HG02798 (cell line): ENCODE results near the gene TAF11L13.
"Not testable (repeated sequence)": the region's sequence is repeated elsewhere in the genome, so short reads cannot be mapped to it uniquely, and the experiment has no call there.

Experiments
- ATAC-seq: cut with Tn5 transposase; IDR thresholded peaks from one replicate; pipeline ENCODE4 v1.9.1; 2021; ENCODE audit warnings: mild to moderate bottlenecking; ENCODE audit not compliant: unreplicated experiment, poor library complexity

Gene TAF11L13

DNA sequence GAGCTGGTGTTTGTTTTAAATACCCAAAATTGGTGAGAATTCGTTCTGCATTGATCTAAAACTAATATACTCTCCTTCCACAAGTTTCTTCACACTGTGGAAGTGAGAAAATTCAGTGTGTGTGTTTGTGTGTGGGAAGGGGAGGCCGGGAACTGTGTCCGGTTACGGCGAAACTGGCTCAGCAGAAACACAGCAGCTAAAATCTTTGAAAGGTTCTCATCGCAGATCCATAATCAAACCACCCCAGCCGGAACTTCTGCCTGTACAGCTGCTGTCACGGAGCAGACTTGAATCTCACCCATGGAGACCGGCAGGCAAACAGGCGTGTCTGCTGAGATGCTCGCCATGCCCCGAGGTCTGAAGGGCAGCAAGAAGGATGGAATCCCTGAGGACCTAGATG is at the start of gene TAF11L13:
Gene TAF11L13, plus strand, starts transcription at position 301 of the 400 bp plus-strand sequence.
- ATAC-seq = not testable (repeated sequence)

DNA sequence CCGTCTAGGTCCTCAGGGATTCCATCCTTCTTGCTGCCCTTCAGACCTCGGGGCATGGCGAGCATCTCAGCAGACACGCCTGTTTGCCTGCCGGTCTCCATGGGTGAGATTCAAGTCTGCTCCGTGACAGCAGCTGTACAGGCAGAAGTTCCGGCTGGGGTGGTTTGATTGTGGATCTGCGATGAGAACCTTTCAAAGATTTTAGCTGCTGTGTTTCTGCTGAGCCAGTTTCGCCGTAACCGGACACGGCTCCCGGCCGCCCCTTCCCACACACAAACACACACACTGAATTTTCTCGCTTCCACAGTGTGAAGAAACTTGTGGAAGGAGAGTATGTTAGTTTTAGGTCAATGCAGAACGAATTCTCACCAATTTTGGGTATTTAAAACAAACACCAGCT is 46.2 kb upstream of the TAF11L13 start, which contains the start of gene TAF11L7:
Gene TAF11L7, minus strand, starts transcription at position 101 of the 400 bp plus-strand sequence.
- ATAC-seq = not testable (repeated sequence)

DNA sequence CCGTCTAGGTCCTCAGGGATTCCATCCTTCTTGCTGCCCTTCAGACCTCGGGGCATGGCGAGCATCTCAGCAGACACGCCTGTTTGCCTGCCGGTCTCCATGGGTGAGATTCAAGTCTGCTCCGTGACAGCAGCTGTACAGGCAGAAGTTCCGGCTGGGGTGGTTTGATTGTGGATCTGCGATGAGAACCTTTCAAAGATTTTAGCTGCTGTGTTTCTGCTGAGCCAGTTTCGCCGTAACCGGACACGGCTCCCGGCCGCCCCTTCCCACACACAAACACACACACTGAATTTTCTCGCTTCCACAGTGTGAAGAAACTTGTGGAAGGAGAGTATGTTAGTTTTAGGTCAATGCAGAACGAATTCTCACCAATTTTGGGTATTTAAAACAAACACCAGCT is 41.0 kb upstream of the TAF11L13 start, which contains the start of gene TAF11L8:
Gene TAF11L8, minus strand, starts transcription at position 101 of the 400 bp plus-strand sequence.
- ATAC-seq = not testable (repeated sequence)

DNA sequence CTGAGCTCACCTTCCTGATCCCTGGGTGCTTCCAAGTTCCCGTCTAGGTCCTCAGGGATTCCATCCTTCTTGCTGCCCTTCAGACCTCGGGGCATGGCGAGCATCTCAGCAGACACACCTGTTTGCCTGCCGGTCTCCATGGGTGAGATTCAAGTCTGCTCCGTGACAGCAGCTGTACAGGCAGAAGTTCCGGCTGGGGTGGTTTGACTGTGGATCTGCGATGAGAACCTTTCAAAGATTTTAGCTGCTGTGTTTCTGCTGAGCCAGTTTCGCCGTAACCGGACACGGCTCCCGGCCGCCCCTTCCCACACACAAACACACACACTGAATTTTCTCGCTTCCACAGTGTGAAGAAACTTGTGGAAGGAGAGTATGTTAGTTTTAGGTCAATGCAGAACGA is 37.6 kb upstream of the TAF11L13 start, which contains the start of gene TAF11L9:
Gene TAF11L9, minus strand, starts transcription at position 140 of the 400 bp plus-strand sequence.
- not testable (repeated sequence) for ATAC-seq

DNA sequence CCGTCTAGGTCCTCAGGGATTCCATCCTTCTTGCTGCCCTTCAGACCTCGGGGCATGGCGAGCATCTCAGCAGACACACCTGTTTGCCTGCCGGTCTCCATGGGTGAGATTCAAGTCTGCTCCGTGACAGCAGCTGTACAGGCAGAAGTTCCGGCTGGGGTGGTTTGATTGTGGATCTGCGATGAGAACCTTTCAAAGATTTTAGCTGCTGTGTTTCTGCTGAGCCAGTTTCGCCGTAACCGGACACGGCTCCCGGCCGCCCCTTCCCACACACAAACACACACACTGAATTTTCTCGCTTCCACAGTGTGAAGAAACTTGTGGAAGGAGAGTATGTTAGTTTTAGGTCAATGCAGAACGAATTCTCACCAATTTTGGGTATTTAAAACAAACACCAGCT is 34.2 kb upstream of the TAF11L13 start, which contains the start of gene TAF11L10:
Gene TAF11L10, minus strand, starts transcription at position 101 of the 400 bp plus-strand sequence.
- not testable (repeated sequence) for ATAC-seq

DNA sequence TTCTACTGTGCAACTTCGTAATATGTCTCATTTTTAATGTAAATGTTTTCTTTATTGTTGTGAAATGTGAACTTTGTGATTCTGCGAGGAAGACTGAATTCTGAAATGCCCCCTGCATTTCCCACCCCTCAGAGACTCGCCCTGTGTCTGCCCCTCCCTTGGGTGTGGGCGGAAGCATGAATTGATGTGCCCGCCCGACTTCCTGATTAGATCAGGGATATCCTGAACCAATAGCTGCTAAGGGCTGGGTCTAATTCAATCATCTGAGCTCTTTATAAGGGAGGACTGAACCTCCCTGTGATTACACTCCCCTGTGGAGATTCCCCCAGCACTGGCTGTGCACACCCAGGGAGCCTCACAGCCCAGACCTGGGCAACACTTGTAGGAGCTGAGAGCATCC is 28.0 kb upstream of the TAF11L13 start, which contains the start of gene TAF11L11:
Gene TAF11L11, plus strand, starts transcription at position 304 of the 400 bp plus-strand sequence.
- ATAC-seq = not testable (repeated sequence)

DNA sequence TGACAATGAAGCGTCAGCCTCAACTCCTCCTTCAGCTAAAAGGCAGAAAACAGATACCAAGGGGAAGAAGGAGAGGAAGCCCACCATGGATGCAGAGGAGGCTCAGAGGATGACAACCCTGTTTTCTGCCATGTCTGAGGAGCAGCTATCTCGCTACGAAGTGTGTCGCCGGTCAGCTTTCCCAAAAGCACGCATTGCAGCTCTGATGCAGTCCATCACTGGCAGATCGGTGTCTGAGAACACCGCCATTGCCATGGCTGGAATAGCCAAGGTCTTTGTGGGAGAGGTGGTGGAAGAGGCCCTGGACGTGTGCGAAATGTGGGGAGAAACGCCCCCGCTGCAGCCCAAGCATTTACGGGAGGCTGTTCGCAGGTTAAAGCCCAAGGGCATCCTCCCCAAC is 26.9 kb upstream of the TAF11L13 start:
- no peak for ATAC-seq

DNA sequence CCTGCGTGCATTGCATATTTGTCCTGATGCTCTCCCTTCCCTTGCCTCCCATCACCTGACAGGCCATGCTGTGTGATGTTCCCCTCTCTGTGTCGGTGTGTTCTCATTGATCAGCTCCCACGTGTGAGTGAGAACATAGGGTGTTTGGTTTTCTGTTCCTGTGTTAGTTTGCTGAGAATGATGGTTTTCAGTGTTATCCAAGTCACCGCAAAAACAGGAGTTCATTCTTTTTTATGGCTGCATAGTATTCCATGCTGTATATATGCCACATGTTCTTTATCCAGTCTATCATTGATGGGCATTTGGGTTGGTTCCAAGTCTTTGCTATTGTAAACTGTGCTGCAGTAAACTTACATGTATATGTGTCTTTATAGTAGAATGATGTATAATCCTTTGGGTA is 24.4 kb upstream of the TAF11L13 start:
- not testable (repeated sequence) for ATAC-seq

DNA sequence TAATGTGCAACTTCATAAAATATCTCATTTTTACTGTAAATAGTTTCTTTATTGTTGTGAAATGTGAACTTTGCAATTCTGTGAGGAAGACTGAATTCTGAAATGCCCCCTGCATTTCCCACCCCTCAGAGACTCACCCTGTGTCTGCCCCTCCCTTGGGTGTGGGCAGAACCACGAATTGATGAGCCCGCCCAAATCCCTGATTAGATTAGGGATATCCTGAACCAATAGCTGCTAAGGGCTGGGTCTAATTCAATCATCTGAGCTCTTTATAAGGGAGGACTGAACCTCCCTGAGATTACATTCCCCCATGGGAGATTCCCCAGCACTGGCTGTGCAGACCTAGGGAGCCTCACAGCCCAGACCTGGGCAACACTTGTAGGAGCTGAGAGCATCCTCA is 21.8 kb upstream of the TAF11L13 start, which contains the start of gene TAF11L12:
Gene TAF11L12, plus strand, starts transcription at position 301 of the 400 bp plus-strand sequence.
- ATAC-seq = not testable (repeated sequence)

DNA sequence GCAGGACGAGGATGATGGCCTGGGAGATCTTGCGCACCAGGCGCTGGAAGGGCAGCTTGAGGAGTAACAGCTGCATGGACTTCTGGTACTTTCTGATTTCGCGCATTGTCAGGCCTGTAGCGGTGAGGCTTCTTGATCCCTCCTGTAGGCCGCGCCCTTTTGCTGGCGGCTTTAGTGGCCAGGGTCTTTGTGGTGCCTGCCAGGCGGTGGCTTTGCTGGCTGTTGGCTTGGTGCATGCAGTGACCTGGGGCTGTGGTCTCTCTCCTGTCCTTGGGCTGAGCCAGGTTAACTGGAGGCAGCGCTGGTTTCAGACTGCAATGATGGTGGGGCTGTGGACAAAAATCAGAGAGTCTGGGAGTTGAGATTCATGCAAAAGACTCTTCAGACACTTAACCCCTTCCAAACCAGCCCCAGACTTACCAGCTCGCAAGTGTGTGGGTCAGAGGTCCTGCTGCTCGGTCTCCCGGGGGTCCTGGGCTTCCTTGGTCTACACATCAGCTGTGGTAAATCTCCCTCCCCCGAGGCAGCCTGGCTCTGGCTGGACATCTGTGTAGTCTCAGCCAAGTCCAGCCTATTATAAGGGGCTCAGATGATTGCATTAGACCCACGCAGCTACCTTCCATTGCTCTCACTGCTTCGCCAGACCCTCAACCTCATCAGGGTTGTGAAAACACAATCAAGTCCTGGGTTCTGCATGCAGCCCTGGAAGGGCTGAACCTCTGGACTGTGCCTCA is 16.8 kb upstream of the TAF11L13 start:
- ATAC-seq = no peak

DNA sequence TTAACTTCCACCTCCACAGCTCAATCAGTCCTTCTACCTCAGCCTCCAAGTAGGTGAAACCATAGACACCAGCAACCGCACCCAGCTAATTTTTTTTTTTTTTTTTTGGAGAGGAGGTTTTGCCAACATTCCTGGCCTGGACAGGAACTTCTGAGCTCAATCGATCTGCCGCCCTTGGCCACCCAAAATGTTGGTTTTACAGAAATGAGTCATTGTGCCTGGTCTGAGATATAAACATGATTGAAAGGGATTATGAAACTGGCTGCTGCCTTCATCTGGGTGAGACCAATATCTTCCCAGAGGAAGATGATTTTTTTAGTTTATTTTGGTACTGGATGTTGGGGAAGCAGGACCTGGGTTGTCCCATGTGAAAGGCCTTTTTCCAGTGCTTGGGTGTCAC is 12.5 kb upstream of the TAF11L13 start:
- ATAC-seq = no peak

DNA sequence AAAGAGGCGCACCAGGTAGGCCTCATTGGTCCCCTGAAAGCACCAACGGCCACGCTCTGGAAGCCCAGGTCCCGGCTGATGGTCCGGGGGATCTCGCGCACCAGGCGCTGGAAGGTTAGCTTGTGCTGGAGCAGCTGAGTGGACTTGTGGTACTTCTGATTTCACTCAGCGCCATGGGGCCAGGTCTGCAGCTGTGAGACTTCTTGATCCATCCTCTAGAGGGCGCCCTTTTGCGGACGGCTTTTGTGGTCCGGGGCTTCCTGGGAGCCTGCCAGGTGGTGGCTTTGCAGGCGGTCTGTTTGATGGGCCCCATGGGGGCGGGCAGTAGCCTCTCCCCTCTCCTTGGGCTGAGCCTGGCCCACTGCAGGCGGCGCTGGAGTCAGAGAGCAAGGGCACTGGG is 11.3 kb upstream of the TAF11L13 start:
- no peak for ATAC-seq

DNA sequence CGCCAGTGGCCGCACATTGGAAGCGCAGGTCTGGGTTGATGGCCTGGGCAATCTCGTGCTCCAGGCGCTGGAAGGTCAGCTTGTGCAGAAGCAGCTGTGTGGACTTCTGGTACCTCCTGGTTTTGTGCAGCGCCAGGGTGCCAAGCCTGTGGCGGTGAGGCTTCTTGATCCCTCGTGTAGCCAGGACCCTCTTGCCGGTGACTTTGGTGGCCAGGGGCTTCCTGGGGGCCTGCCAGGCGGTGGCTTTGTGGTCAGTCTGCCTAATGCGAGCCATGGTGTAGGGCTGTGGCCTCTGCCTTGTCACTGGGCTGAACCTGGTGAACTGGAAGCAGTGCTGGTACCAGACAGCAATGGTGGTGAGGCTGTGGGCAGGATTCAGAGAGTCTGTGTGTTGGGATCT is 6.2 kb upstream of the TAF11L13 start:
- no peak for ATAC-seq

DNA sequence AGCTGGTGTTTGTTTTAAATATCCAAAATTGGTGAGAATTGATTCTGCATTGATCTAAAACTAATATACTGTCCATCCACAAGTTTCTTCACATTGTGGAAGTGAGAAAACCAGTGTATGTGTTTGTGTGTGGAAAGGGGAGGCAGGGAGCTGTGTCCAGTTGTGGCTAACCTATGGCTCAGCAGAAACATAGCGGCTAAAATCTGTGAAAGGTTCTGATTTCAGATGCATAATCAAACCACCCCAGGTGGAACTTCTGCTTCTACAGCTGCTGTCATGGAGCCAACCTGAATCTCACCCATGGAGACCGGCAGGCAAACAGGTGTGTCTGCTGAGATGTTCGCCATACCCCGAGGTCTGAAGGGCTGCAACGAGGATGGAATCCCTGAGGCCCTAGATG is 2.3 kb downstream of the TAF11L13 start, which contains the start of gene TAF11L14:
Gene TAF11L14, plus strand, starts transcription at position 301 of the 400 bp plus-strand sequence.
- ATAC-seq = no peak

DNA sequence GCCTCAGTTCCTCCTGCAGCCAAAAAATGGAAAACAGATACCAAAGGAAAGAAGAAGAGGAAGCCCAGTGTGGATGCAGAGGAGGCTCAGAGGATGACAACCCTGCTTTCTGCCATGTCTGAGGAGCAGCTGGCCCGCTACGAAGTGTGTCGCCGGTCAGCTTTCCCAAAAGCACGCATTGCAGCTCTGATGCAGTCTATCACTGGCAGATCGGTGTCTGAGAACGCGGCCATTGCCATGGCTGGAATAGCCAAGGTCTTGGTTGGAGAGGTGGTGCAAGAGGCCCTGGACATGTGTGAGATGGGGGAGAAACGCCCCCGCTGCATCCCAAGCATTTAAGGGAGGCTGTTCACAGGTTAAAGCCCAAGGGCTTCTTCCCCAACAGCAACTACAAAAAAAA is 17.3 kb downstream of the TAF11L13 start:
- ATAC-seq = not testable (repeated sequence)

DNA sequence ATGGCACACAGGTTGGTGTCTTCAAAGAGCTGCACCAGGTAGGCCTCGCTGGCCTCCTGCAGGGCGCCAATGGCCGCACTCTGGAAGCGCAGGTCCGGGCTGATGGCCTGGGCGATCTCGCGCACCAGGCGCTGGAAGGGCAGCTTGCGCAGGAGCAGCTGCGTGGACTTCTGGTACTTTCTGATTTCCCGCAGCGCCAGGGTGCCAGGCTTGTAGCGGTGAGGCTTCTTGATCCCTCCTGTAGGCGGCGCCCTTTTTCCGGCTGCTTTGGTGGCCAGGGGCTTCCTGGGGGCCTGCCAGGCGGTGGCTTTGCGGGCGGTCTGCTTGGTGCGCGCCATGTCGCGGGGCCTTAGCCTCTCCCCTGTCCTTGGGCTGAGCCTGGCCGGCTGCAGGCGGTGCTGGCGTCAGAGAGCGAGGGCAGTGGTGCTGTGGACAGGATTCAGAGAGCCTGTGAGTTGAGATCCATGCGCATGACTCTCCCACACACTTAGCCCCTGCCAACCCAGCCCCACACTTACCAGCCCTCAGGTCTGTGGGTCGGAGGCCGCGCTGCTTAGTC is 23.4 kb downstream of the TAF11L13 start:
- not testable (repeated sequence) for ATAC-seq

DNA sequence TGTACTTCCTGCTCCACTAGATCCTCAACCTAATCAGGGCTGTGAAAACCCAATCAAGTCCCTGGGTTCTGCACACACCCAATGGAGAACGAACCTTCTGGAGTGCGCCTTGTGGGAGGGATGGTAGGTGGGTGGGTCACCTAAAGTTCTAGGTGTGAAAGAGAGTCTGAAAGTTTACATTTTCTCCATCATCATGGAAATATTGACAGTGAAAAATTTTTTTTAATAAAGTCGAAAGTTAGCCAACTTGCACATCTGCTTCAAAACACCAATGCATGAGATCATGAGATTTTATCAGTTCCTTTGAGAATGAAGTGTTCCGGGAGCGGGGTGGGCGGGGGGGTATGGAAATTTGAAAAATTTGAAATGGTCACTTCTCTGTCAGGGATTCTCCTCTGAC is 24.0 kb downstream of the TAF11L13 start:
- ATAC-seq = no peak

DNA sequence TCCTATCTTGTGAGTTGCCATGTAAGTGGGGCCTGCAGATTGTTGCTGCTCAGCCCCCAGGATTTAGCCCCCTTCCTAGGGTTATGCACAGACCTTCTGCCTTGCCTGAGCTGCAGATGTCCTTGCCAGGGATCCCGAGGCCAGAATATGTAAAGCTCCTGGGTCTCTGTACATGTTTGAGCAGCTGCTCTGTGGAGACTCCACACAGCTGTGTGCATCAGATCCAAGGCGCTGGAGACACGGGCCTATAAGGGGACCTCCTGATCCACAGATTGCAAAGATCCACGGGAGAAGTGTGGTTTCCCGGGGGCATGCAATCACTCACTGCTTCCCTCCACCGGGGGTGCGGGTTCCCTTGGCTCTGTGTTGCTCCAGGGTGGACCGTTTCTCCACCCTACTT is 31.3 kb downstream of the TAF11L13 start:
- no peak for ATAC-seq

DNA sequence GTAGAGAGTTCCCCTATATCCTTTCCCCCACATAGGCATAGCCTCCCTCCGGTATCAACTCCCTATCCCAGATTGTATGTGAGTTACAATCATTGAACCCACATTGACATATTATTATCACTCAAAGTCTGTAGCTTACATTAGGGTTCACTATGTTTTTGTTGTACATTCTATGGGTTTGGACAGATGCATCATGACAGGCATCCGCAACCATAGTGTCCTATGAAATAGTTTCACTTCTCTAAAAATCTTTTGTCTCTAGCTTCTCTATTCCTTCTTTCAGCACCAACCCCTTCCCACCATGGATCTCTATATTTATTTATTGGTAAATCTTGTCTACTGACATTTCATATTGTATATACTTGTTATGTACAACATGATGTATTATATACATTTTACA is 33.9 kb downstream of the TAF11L13 start:
- no peak for ATAC-seq

DNA sequence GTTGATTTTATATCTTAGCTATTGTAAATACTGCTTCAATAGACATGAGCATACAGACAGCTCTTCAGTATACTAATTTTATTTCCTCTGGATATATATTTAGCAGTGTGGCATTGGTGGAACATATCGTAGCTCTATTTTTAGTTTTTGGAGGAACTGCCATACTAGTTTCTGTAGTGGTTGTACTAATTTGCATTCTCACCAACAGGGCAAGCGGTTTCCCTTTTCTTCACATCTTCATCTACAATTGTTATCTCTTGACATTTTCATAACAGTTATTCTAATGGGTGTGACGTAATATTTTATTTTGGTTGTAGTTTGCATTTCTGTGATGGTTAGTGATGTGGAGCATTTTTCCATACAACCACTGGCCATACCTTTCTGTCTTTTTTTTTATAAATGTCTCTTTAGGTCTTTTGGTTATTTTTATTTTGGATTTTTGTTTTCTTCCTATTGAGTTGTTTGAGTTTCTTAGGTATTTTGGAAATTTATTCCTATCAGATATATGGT is 34.9 kb downstream of the TAF11L13 start:
- no peak for ATAC-seq

DNA sequence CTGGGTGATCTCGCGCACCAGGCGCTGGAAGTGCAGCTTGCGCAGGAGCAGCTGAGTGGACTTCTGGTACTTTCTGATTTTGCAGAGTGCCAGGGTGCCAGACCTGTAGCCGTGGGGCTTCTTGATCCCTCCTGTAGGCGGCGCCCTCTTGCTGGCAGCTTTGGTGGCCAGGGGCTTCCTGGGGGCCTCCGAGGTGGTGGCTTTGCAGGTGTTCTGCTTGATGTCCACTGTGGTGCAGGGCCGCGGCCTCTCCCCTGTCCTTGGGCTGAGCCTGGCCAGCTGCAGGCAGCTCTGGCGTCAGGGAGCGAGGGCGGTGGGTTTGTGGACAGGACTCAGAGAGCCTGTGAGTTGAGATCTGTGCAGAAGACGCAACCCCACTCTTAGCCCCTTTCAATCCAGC is 38.5 kb downstream of the TAF11L13 start:
- ATAC-seq = no peak
